Activated T-helper 1 cell treated with anti-CD3 and anti-CD28 coated beads, Interleukin-12 subunit alpha, Interleukin-12 subunit beta, Interleukin-2, Interleukin-4 antibody, amounts not matched to agents 30 ng/mL and 10 ng/mL and 1 ng/mL, durations not matched to agents 14 hours and 24 hours and 36 hours (primary cell): ENCODE measurements around the gene CCNQ. TPM values are rescaled to one million over a fixed set of nuclear protein-coding genes. Genes with fewer than 3 reads are reported as not detected.

Experiments
- DNase-seq: peaks from one replicate; pipeline ENCODE4 v3.0.0; 2021; ENCODE audit warnings: low spot score
- H3K27ac Mint-ChIP-seq: one replicate; pipeline ENCODE4 v1.8.0; 2021; ENCODE audit warnings: mild to moderate bottlenecking, mixed read lengths
- H3K27me3 Mint-ChIP-seq: one replicate; pipeline ENCODE4 v1.8.0; 2022; ENCODE audit warnings: mild to moderate bottlenecking, moderate library complexity, mixed read lengths; ENCODE audit not compliant: insufficient read depth
- H3K36me3 Mint-ChIP-seq: one replicate; pipeline ENCODE4 v1.8.0; 2021; ENCODE audit warnings: low read depth, mixed read lengths
- H3K4me1 Mint-ChIP-seq: one replicate; pipeline ENCODE4 v1.8.0; 2021; ENCODE audit warnings: low read depth, mixed read lengths
- H3K4me3 Mint-ChIP-seq: one replicate; pipeline ENCODE4 v1.8.0; 2021; ENCODE audit warnings: mild to moderate bottlenecking, moderate library complexity, mixed read lengths
- H3K9me3 Mint-ChIP-seq: one replicate; pipeline ENCODE4 v1.8.0; 2021; ENCODE audit warnings: mixed read lengths
- intact Hi-C: fragments of 100-400 bp; cut with micrococcal nuclease; formaldehyde crosslinking; loops from one replicate; pipeline ENCODE4 v1.15.1; 2024
- total RNA-seq: library from RNA; stranded (reverse); gene quantifications from 2 replicates; pipeline ENCODE4 v1.2.3, GENCODE V29; 2022

Gene CCNQ
- total RNA-seq, 1 donor from 2014 or later = 28.0 TPM

GRCh38 chrX:153560000-153560399 is 38.9 kb downstream of the CCNQ start:
- peaks cover 3% of the 10 kb centered on the region for H3K27me3 Mint-ChIP-seq
- H3K4me3 Mint-ChIP-seq = no peak overlapping the region
- no peaks in the 10 kb centered on the region for H3K9me3 Mint-ChIP-seq
- H3K36me3 Mint-ChIP-seq = no peaks in the 10 kb centered on the region
- H3K27ac Mint-ChIP-seq = no peak overlapping the region
- H3K4me1 Mint-ChIP-seq = no peaks in the 10 kb centered on the region
- intact Hi-C loops = no loop called here
- no peak for DNase-seq

- Mint-ChIP-seq H3K4me1 (no peaks in the 10 kb centered on the region), H3K27ac (no peak overlapping the region), H3K27me3 (peaks cover 1% of the 10 kb centered on the region), H3K9me3 (no peaks in the 10 kb centered on the region), H3K4me3 (no peak overlapping the region), H3K36me3 (no peaks in the 10 kb centered on the region)
- DNase-seq = no peak
- intact Hi-C loops = no loop called here
Measured at GRCh38 chrX:153557618-153558355, 41.2 kb downstream of the CCNQ start.

- intact Hi-C loops = no loop called here
- no peak for DNase-seq
- Mint-ChIP-seq H3K27ac (no peak overlapping the region), H3K27me3 (peaks cover 1% of the 10 kb centered on the region), H3K4me1 (no peaks in the 10 kb centered on the region), H3K9me3 (no peaks in the 10 kb centered on the region), H3K36me3 (no peaks in the 10 kb centered on the region), H3K4me3 (no peak overlapping the region)
Measured at GRCh38 chrX:153556767-153557166, 42.2 kb downstream of the CCNQ start.

DNA sequence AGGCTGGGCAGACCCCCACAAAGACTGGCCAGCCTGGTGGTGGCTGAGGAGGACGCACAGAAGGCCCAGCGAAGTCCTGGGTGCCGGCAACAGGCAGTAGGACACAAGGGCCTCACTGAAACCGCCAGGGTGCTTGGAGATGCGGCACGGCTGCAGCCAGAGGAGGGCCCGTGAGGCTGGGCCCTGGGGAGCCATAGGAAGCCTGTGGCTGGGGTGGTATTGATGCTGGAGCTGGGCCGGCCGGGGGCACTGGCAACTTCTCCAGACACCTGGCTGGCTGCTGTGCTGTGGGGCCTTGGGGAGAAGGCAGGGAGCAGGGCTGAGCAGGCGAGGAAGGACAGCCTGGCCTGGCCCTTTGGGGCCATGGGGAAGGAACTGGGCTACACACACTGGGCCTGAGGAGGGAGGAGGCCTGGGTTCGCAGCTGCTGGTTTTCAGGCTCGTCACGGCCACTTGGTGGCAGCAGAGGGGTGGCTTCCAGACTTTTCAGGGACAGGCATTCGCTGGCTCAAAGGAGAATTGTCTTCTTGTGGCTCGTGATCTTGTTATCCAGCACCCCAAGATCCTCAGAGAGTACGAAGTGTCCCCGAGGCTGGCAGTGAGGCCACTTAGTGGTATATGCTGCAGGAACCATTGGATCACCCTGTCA is 44.3 kb downstream of the CCNQ start:
- DNase-seq = peak; percentile 35
- intact Hi-C loops = loop anchor here (1.0 kb wide), 2 partner anchors 95 to 114 kb away; no protein-coding TSS in a partner anchor
- Mint-ChIP-seq H3K27me3 (peaks cover 1% of the 10 kb centered on the region), H3K27ac (no peak overlapping the region), H3K36me3 (no peaks in the 10 kb centered on the region), H3K9me3 (no peaks in the 10 kb centered on the region), H3K4me1 (no peaks in the 10 kb centered on the region), H3K4me3 (no peak overlapping the region)

DNA sequence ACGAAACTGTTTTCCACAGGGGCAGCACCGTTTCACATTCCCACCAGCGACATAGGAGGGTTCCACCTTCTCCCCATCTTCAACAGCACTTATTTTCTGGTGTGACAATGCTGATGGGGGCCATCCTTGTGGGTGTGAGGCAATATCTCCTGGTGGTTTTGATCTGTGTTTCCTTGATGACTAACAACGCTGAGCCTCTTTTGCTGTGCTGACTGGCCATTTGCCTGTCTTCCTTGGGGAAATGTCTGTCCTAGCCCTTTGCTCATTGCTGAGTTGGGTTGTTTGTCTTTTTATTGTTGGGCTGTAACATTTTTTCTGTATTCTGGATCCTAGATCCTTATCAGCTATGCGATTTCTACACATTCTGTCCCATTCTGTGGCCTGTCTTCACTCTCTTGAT is 47.8 kb downstream of the CCNQ start:
- Mint-ChIP-seq H3K27me3 (peaks cover 1% of the 10 kb centered on the region), H3K4me3 (no peak overlapping the region), H3K4me1 (no peaks in the 10 kb centered on the region), H3K36me3 (no peaks in the 10 kb centered on the region), H3K9me3 (no peaks in the 10 kb centered on the region), H3K27ac (no peak overlapping the region)
- no peak for DNase-seq
- intact Hi-C loops = no loop called here

DNA sequence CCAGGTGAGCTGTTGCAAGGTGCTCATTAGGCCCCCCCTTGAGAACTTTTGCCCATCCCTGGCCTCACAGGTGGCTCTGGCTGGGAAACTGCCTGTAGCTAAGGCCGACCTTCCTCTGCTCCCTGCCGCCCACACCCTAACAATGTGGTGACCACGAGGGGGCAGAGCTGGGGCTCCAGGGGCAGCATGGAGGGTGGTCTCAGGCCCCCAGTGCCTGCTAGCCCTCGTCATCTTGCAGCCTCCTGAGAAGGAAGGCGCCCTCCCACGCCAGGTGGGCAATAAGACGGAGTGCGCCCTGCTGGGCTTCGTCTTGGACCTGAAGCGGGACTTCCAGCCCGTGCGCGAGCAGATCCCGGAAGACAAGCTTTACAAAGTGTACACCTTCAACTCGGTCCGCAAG is 49.1 kb downstream of the CCNQ start:
- no peaks in the 10 kb centered on the region for H3K9me3 Mint-ChIP-seq
- H3K27ac Mint-ChIP-seq = no peak overlapping the region
- no peaks in the 10 kb centered on the region for H3K36me3 Mint-ChIP-seq
- no peak for DNase-seq
- peaks cover 1% of the 10 kb centered on the region for H3K27me3 Mint-ChIP-seq
- intact Hi-C loops = no loop called here
- no peak overlapping the region for H3K4me3 Mint-ChIP-seq
- no peaks in the 10 kb centered on the region for H3K4me1 Mint-ChIP-seq

- H3K4me3 Mint-ChIP-seq = no peak overlapping the region
- no peaks in the 10 kb centered on the region for H3K9me3 Mint-ChIP-seq
- no peak overlapping the region for H3K27ac Mint-ChIP-seq
- H3K4me1 Mint-ChIP-seq = no peaks in the 10 kb centered on the region
- DNase-seq = no peak
- H3K36me3 Mint-ChIP-seq = no peaks in the 10 kb centered on the region
- intact Hi-C loops = no loop called here
- H3K27me3 Mint-ChIP-seq = peaks cover 1% of the 10 kb centered on the region
Measured at GRCh38 chrX:153549231-153549630, 49.7 kb downstream of the CCNQ start.

DNA sequence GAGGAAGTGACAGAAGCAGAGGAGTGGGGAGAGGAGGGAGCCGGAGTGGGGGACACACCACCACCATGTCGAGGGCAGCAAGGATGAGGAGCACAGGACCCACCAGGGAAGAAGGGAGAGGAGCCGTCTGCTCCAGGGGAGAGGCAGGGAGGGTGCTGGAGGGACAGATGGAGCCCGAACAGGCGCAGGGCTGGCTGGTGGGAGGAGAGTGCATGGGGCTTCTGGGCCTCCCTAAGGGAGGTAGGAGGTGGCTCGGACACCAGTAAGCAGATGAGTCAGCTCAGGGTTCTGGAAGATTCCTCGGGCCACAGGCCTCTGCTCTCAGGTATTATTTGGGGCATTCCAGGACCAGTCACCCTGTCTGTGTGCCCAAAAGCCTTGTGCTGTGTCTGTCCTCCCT is 51.7 kb downstream of the CCNQ start:
- H3K4me3 Mint-ChIP-seq = no peak overlapping the region
- intact Hi-C loops = no loop called here
- H3K36me3 Mint-ChIP-seq = no peaks in the 10 kb centered on the region
- H3K4me1 Mint-ChIP-seq = no peaks in the 10 kb centered on the region
- no peak for DNase-seq
- H3K9me3 Mint-ChIP-seq = no peaks in the 10 kb centered on the region
- H3K27me3 Mint-ChIP-seq = no peaks in the 10 kb centered on the region
- no peak overlapping the region for H3K27ac Mint-ChIP-seq

DNA sequence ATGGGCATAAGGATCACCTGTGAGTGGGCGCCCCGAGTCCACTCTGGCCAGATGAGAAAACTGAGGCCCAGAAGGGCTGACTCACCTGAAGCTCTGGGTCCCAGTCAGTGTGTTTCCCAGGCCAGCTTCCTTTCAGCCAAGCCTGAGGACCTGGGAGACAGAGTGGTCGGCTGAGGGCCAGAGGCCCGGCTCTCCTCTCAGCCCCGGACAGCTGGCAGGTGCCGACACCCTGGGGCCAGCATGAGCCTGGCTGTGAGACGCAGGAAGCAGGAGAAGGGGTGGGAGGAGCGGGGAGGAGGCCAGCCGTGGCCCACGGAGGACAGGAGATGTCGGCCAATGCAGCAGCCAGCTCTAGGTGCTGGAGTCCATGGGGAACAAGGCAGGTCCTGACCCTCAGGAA is 52.6 kb downstream of the CCNQ start:
- Mint-ChIP-seq H3K27ac (no peak overlapping the region), H3K4me3 (no peak overlapping the region), H3K36me3 (no peaks in the 10 kb centered on the region), H3K9me3 (no peaks in the 10 kb centered on the region), H3K27me3 (no peaks in the 10 kb centered on the region), H3K4me1 (no peaks in the 10 kb centered on the region)
- intact Hi-C loops = no loop called here
- no peak for DNase-seq

- H3K4me1 Mint-ChIP-seq = no peaks in the 10 kb centered on the region
- H3K36me3 Mint-ChIP-seq = no peaks in the 10 kb centered on the region
- no peaks in the 10 kb centered on the region for H3K9me3 Mint-ChIP-seq
- no peak for DNase-seq
- no peaks in the 10 kb centered on the region for H3K27me3 Mint-ChIP-seq
- intact Hi-C loops = no loop called here
- H3K27ac Mint-ChIP-seq = no peak overlapping the region
- H3K4me3 Mint-ChIP-seq = no peak overlapping the region
Measured at GRCh38 chrX:153544727-153545126, 54.2 kb downstream of the CCNQ start.

GRCh38 chrX:153539979-153540358 is 59.0 kb downstream of the CCNQ start:
- Mint-ChIP-seq H3K9me3 (no peaks in the 10 kb centered on the region), H3K36me3 (no peaks in the 10 kb centered on the region), H3K4me3 (no peak overlapping the region), H3K27ac (no peak overlapping the region), H3K4me1 (no peaks in the 10 kb centered on the region), H3K27me3 (no peaks in the 10 kb centered on the region)
- intact Hi-C loops = loop anchor here (1.0 kb wide), 3 partner anchors 109 to 128 kb away; no protein-coding TSS in a partner anchor
- DNase-seq = no peak

- Mint-ChIP-seq H3K27ac (no peak overlapping the region), H3K4me1 (no peaks in the 10 kb centered on the region), H3K9me3 (no peaks in the 10 kb centered on the region), H3K4me3 (no peak overlapping the region), H3K36me3 (no peaks in the 10 kb centered on the region), H3K27me3 (no peaks in the 10 kb centered on the region)
- intact Hi-C loops = loop anchor here (1.0 kb wide), 3 partner anchors 110 to 129 kb away; no protein-coding TSS in a partner anchor
- DNase-seq = peak; percentile 29
Measured at GRCh38 chrX:153539171-153539978, 59.6 kb downstream of the CCNQ start.

DNA sequence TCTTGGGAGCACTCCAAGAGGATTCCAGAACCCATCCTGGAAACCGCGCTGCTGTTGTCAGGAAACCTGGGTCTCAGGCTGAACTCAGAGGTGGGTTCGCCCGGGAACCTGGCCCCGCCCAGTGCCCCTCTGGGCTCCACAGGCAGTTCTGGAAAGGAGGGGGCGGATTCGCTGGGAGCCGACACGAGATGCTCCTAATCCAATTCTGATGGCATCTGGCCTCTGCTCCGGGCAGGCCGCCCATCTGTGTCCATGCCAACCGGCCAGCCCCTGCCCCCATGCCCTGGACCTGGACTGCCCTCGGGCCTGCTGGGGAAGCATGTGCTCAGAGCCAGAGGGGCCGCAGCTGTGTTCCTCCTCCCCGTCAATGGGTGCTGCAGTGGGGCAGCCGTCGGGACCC is 60.5 kb downstream of the CCNQ start:
- Mint-ChIP-seq H3K4me3 (no peak overlapping the region), H3K27ac (no peak overlapping the region), H3K4me1 (no peaks in the 10 kb centered on the region), H3K27me3 (no peaks in the 10 kb centered on the region), H3K36me3 (no peaks in the 10 kb centered on the region), H3K9me3 (no peaks in the 10 kb centered on the region)
- intact Hi-C loops = no loop called here
- DNase-seq = no peak
